ENCODE data around the gene WIPF3.
"Not testable (repeated sequence)": the region's sequence is repeated elsewhere in the genome, so short reads cannot be mapped to it uniquely, and the experiment has no call there.

Gene WIPF3

GRCh38 chr7:29890251-29890650, 83.9 kb downstream of the WIPF3 start:
- Mint-ChIP-seq H3K4me1 (ENCODE audit: low read depth) (no peaks in the 10 kb centered on the region), H3K4me3 (no peak overlapping the region), H3K27ac (peak overlapping the region; percentile 23), H3K36me3 (ENCODE audit: low read depth) (no peaks in the 10 kb centered on the region), H3K9me3 (no peaks in the 10 kb centered on the region), H3K27me3 (no peaks in the 10 kb centered on the region)
- no peak for DNase-seq

DNA sequence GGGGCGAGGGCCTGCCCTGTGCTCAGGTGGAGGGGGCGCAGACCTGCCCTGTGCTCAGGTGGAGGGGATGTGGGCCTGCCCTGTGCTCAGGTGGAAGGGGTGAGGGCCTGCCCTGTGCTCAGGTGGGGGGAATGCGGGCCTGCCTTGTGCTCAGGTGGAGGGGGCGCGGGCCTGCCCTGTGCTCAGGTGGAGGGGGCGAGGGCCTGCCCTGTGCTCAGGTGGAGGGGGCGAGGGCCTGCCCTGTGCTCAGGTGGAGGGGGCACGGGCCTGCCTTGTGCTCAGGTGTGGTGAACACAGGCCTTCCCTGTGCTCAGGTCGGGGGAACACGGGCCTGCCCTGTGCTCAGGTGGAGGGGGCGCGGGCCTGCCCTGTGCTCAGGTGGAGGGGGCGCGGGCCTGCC, 84.5 kb downstream of the WIPF3 start:
- H3K9me3 Mint-ChIP-seq; DNase-seq; H3K4me1 Mint-ChIP-seq (ENCODE audit: low read depth); H3K36me3 Mint-ChIP-seq (ENCODE audit: low read depth); H3K27me3 Mint-ChIP-seq; H3K4me3 Mint-ChIP-seq; H3K27ac Mint-ChIP-seq: not testable (repeated sequence)

DNA sequence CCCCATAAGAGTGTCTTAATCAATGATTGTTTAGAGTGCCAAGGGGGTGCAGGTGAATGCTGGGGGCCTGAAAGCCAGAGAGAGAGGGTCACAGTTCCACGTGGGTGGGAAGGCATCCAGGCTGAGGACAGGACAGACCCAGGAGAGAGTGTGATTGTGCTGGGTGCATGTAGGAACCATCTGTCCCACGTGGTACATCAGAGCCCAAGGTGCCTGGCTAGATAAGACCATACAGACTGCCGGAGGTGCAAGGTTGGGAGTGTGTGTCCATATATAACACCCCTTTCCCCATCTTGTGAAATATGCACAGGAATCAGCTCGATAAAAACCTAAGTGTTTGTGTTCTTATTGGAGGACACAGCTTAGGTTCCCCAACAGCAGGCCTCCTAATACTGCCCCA, 85.5 kb downstream of the WIPF3 start:
- Mint-ChIP-seq H3K27me3 (peaks cover 5% of the 10 kb centered on the region), H3K9me3 (peaks cover under 1% of the 10 kb centered on the region), H3K4me1 (ENCODE audit: low read depth) (no peaks in the 10 kb centered on the region), H3K36me3 (ENCODE audit: low read depth) (no peaks in the 10 kb centered on the region), H3K4me3 (no peak overlapping the region), H3K27ac (no peak overlapping the region)
- no peak for DNase-seq

GRCh38 chr7:29892231-29892630, 85.9 kb downstream of the WIPF3 start:
- Mint-ChIP-seq H3K27me3 (peaks cover 7% of the 10 kb centered on the region), H3K27ac (no peak overlapping the region), H3K9me3 (peaks cover 3% of the 10 kb centered on the region), H3K36me3 (ENCODE audit: low read depth) (no peaks in the 10 kb centered on the region), H3K4me1 (ENCODE audit: low read depth) (no peaks in the 10 kb centered on the region), H3K4me3 (no peak overlapping the region)
- no peak for DNase-seq

DNA sequence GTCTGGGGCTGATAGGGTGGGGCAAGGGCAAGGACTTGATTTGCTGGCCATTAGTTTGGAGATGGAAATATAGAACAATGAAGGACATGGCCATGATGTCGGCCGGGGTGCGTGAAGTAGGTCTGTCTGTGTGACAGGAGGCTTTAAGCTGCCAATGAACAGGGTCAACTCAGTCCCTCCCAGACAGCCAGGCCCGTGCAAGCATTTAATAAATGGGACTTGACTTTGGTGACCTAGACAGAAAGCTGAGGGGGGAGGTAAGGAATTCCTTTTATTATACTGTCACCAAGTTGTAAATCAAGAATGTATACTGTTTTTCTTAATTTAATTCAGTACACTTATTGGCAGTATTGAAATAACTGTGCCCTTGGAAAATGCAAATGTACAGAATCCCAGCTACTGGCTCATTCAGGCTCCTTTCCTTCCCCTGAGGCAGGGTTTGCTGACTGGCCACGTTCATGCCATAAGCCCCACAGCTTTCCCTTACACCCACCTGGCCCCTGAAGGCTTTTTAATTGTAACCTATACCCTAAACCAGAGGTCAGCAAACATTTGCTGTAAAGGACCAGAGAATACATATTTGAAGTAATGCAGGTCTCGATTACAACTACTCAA, 87.2 kb downstream of the WIPF3 start:
- DNase-seq, result no peak
- no peak overlapping the region for H3K27ac Mint-ChIP-seq
- no peak overlapping the region for H3K4me3 Mint-ChIP-seq
- H3K36me3 Mint-ChIP-seq (ENCODE audit: low read depth), result no peaks in the 10 kb centered on the region
- peaks cover 7% of the 10 kb centered on the region for H3K27me3 Mint-ChIP-seq
- H3K4me1 Mint-ChIP-seq (ENCODE audit: low read depth), result no peaks in the 10 kb centered on the region
- peaks cover 3% of the 10 kb centered on the region for H3K9me3 Mint-ChIP-seq

GRCh38 chr7:29894256-29894655, 87.9 kb downstream of the WIPF3 start:
- DNase-seq, result no peak
- Mint-ChIP-seq H3K36me3 (ENCODE audit: low read depth) (no peaks in the 10 kb centered on the region), H3K4me3 (no peak overlapping the region), H3K27ac (no peak overlapping the region), H3K27me3 (peaks cover 11% of the 10 kb centered on the region), H3K4me1 (ENCODE audit: low read depth) (no peaks in the 10 kb centered on the region), H3K9me3 (peaks cover 3% of the 10 kb centered on the region)

DNA sequence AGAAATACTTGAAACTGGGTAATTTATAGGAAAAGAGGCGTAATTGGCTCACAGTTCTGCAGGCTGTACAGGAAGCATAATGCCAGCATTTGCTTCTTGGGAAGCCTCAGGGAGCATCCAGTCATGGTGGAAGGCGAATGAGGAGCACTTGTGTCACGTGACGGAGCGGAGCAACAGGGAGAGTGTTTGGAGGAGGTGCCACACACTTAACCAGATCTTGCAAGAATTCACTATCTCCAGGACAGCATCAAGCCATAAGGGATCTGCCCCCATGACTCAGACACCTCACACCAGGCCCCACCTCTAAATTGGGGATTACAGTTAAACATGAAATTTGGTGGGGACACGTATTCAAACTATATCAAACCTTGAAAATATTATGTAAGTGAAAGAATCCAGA, 89.3 kb downstream of the WIPF3 start:
- Mint-ChIP-seq H3K36me3 (ENCODE audit: low read depth) (no peaks in the 10 kb centered on the region), H3K4me3 (no peak overlapping the region), H3K27me3 (peaks cover 12% of the 10 kb centered on the region), H3K9me3 (peaks cover 3% of the 10 kb centered on the region), H3K4me1 (ENCODE audit: low read depth) (no peaks in the 10 kb centered on the region), H3K27ac (no peak overlapping the region)
- DNase-seq, result no peak

- H3K27me3 Mint-ChIP-seq, result peaks cover 12% of the 10 kb centered on the region
- H3K4me3 Mint-ChIP-seq, result no peak overlapping the region
- peaks cover 3% of the 10 kb centered on the region for H3K9me3 Mint-ChIP-seq
- H3K4me1 Mint-ChIP-seq (ENCODE audit: low read depth), result no peaks in the 10 kb centered on the region
- no peak overlapping the region for H3K27ac Mint-ChIP-seq
- no peaks in the 10 kb centered on the region for H3K36me3 Mint-ChIP-seq (ENCODE audit: low read depth)
- DNase-seq, result no peak
Measured at GRCh38 chr7:29896685-29897411, 90.5 kb downstream of the WIPF3 start.

GRCh38 chr7:29898301-29898700, 92.0 kb downstream of the WIPF3 start:
- peaks cover 3% of the 10 kb centered on the region for H3K9me3 Mint-ChIP-seq
- H3K4me1 Mint-ChIP-seq (ENCODE audit: low read depth), result no peaks in the 10 kb centered on the region
- no peak overlapping the region for H3K27ac Mint-ChIP-seq
- H3K36me3 Mint-ChIP-seq (ENCODE audit: low read depth), result no peaks in the 10 kb centered on the region
- peaks cover 12% of the 10 kb centered on the region for H3K27me3 Mint-ChIP-seq
- no peak overlapping the region for H3K4me3 Mint-ChIP-seq
- no peak for DNase-seq

DNA sequence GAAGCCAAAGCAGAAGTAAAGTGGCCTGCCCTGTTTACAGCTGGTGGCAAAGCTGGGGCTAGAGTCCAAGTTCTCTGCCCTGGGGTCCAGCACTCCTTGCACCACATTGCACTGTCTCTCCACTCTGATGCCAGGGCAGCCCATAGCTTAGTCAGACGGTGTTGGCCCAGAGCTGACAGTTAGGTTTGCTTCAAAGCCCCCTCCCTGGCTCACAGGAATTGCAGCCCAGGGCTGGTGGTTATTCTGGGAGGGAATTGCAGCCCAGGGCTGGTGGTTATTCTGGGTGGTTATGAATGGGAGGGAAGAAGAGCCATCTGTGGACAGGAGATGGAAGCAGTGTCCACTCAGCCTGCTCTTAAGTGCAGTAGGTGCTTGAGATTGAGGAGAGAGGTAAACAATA, 94.4 kb downstream of the WIPF3 start:
- Mint-ChIP-seq H3K4me3 (no peak overlapping the region), H3K9me3 (peaks cover 9% of the 10 kb centered on the region), H3K27ac (no peak overlapping the region), H3K36me3 (ENCODE audit: low read depth) (no peaks in the 10 kb centered on the region), H3K4me1 (ENCODE audit: low read depth) (no peaks in the 10 kb centered on the region), H3K27me3 (peaks cover 11% of the 10 kb centered on the region)
- no peak for DNase-seq

DNA sequence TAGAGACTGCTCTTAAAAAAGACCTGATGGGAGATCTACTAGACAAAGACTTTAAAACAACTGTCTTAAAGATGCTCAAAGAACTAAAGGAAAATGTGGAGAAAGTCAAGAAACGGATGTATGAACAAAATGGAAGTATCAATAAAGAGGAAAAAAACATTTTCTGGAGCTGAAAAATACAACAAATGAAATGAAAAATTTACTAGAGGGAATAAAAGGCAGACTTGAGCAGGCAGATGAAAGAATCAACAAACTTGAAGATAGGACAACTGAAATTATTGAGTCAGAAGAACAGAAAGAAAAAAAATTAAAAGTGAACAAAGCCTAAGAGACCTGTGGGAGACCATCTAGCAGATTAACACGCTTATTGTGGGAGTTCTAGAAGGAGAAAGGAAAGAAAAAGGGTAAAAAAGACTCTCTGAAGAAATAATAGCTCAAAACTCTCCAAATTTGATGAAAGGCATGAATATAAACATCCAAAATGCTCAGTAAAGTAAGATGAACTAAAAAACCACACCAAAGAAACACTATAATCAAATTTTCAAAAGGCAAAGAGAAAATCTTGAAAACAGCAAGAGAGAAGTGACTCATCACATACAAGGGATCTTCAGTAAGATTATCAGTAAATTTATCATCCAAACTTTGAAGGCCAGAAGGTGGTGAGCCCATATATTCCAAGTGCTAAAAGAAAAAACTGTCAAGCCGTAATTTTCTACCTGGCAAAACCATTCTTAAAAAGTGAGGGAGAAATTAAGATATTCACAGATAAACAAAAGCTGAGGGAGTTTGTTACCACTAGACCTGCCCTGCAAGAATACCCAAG, 100.1 kb downstream of the WIPF3 start:
- peaks cover 28% of the 10 kb centered on the region for H3K9me3 Mint-ChIP-seq
- H3K27ac Mint-ChIP-seq, result no peak overlapping the region
- no peak for DNase-seq
- H3K36me3 Mint-ChIP-seq (ENCODE audit: low read depth), result peaks cover 2% of the 10 kb centered on the region
- no peak overlapping the region for H3K4me3 Mint-ChIP-seq
- peaks cover 4% of the 10 kb centered on the region for H3K27me3 Mint-ChIP-seq
- H3K4me1 Mint-ChIP-seq (ENCODE audit: low read depth), result no peaks in the 10 kb centered on the region

DNA sequence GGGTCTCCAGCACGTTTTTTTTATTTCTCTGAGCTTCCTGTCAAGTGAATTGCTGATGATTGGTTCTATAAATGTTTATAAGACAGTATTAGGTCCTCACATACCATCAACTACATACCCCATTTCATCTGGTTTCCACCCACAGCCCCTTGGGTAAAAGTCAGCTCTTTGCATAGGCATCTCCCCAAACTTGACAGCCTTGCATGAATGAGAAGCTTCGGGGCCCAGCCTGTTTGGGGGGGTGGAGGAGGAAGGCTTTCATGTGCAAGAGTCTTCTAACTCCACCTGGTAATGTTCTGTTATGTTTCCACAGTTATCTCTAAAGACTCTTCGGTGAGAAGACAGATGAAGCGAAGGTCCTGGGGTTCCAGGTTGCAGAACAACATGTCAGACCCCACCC, 107.9 kb downstream of the WIPF3 start:
- Mint-ChIP-seq H3K36me3 (ENCODE audit: low read depth) (no peaks in the 10 kb centered on the region), H3K27me3 (peaks cover 7% of the 10 kb centered on the region), H3K9me3 (no peaks in the 10 kb centered on the region), H3K27ac (no peak overlapping the region), H3K4me3 (no peak overlapping the region), H3K4me1 (ENCODE audit: low read depth) (no peaks in the 10 kb centered on the region)
- no peak for DNase-seq

DNA sequence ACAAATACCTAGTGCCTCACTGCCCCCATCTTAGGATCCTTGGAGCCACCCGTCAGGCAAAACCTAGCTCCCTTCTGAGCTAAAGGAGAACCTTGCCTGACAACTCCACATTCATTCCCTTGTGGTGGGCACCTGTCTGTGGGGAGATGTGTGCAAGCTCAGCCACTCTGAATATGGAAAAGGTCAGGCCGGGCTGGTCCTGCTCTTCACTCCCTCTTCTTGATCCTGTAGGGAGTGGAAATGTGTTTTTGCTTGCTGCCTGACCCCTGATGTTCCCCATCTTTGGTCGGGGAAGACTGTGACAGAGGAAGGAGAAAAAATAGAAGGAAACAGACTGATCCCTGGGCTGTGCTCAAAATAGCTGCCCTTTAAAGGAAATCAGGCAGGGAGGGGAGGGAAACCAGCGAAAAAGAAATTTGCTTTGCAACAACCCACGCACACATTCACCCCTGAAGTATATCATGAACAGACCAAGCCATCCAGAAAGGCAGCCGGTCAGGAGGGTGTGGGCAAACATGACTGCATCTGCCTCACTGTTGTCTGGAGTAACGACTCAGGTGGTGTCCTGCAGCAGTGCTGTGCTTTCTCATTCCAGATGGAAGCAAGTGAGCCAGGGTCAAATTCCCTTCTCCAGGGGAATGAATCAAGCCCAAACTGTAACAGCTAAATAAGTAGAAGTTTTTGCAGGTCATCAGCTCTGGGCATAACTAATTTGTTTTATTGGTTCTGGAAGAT, 109.3 kb downstream of the WIPF3 start:
- H3K9me3 Mint-ChIP-seq, result no peaks in the 10 kb centered on the region
- no peak for DNase-seq
- H3K36me3 Mint-ChIP-seq (ENCODE audit: low read depth), result no peaks in the 10 kb centered on the region
- peaks cover 7% of the 10 kb centered on the region for H3K27me3 Mint-ChIP-seq
- no peak overlapping the region for H3K27ac Mint-ChIP-seq
- H3K4me3 Mint-ChIP-seq, result no peak overlapping the region
- H3K4me1 Mint-ChIP-seq (ENCODE audit: low read depth), result no peaks in the 10 kb centered on the region

DNA sequence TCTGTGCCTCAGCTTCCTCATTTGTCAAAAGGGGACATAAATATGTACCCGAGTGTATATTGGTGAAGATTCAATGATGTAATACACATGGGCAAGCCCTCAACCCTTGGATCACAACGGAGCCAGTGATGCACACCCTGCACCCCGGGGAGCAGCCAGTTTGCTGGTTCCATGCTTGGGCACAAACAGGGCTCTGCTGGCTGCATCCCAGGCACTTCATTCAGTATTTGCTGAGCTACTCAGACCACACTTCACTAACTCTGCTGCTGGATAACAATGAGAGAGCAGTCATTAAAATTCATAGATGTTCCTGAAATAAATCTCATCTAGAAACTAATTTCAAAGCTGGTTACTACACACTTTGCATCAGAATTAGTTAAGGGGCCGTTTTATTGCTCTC, 111.3 kb downstream of the WIPF3 start:
- Mint-ChIP-seq H3K4me1 (ENCODE audit: low read depth) (no peaks in the 10 kb centered on the region), H3K4me3 (no peak overlapping the region), H3K27ac (no peak overlapping the region), H3K36me3 (ENCODE audit: low read depth) (no peaks in the 10 kb centered on the region), H3K27me3 (peaks cover 7% of the 10 kb centered on the region), H3K9me3 (no peaks in the 10 kb centered on the region)
- no peak for DNase-seq
